GM10266 (cell line): Measurements from ENCODE around the gene BCL11B.

Source experiments
- DNase-seq: peaks from one replicate; pipeline ENCODE4 v3.0.0; 2012; ENCODE audit errors: extremely low spot score
- TF ChIP-seq, protein P1 (sequence below): IDR thresholded peaks from 2 replicates; pipeline ENCODE4 v1.5.1; 2012; ENCODE audit warnings: mild to moderate bottlenecking, low read depth; ENCODE audit not compliant: control insufficient read depth, insufficient read depth; ENCODE audit errors: missing control alignments

The BCL11B gene

DNA sequence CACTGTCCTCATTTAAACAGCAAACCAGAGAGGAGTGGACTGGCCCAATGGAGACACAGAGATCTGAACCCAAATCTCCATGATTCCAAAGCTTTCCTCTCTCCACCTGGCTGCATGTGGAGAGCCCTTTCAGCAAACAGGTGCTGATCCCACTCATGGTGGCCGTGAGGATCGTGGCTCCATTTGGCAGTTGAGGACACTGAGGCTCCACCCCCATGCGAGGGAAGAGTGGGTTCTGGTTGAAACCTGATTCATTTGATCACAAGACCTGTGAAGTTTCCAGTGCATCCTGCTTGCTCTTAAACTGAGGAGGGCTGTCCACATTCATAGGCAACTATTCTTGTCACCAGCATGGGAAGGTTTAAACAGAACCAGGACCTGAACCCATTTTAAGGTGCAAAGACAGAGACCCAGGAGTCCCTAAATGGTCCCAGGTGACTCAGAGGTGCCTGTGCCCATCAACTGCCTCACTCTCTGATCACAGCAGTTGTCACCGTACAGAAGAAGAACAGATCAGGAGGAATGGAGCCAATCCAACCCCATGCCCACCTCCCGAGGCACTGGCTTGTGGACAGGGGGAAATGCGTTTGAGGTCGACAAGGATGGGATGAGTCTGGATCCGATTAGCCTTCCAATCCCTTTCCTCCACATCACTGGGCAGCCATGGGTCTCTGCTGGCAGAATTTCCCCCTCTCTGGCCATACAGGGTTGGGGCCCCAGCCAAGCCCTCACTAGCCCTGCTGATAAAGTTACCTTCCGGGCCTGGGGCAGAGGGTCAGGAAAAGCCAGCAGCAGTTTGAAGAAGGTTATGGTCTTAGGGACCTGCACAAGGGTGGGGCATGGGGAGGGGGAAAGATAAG is 45.5 kb upstream of the BCL11B start:
- TF ChIP-seq, protein P1, sequence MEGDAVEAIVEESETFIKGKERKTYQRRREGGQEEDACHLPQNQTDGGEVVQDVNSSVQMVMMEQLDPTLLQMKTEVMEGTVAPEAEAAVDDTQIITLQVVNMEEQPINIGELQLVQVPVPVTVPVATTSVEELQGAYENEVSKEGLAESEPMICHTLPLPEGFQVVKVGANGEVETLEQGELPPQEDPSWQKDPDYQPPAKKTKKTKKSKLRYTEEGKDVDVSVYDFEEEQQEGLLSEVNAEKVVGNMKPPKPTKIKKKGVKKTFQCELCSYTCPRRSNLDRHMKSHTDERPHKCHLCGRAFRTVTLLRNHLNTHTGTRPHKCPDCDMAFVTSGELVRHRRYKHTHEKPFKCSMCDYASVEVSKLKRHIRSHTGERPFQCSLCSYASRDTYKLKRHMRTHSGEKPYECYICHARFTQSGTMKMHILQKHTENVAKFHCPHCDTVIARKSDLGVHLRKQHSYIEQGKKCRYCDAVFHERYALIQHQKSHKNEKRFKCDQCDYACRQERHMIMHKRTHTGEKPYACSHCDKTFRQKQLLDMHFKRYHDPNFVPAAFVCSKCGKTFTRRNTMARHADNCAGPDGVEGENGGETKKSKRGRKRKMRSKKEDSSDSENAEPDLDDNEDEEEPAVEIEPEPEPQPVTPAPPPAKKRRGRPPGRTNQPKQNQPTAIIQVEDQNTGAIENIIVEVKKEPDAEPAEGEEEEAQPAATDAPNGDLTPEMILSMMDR, result no peak
- DNase-seq, result no peak

DNA sequence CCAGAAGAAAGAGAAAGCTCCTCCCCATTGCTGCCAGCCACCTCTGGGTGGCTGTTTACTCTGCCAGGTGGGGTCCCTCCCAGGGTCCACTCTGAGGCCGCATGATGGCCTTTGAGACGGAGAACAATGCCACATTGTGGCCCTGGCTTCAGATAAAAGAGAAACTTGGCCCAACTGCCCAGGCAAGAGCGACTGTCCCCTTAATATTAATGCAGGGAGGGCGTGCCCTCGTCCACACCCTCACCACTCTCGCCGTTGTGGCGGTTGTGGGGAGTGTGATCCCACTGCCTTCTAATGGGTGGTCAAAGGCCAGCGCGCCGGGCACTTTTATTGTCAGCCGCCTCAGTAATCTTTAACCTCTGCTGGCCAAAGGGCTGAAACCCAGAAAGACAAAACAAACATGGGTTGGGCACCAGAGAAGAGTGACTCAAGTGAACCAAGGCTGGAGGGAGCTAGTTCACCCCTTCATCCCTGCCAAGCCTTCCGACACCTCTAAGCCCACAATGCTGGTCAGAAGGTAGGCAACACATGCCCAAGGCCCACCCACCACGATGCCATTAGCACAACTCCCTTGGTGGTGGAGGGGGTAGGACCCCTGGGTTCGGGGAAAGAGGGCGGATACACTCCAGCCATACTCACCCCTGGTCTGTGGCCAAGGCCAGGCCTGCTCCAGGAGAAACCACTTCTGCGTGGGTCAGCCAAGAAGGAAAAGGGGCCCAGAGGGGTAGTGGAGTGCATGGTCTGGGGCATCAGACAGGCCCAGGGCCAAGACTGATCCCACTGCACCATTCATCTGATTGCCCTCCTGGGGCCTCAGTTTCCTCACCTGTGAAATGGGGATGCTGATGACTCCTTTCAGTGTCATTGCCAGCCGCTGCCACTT is 44.5 kb upstream of the BCL11B start:
- TF ChIP-seq, protein P1, result no peak

DNA sequence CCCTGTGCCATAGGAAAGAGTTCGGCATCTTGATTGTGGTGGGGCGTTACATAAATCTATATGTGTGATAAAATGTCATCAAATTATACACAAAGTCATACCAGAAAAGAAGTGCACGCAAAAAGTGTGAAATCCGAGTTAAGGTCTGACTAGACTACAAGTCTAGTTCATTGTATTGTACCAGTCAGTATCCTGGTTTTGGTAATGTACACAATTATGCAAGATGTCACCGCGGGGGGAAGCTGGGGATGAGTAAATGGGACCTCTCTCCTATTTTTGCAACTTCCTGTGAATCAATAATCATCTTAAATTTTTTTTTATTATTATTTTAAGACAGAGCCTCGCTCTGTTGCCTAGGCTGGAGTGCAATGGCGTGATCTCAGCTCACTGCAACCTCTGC is 43.2 kb upstream of the BCL11B start:
- TF ChIP-seq, protein P1, result no peak
- no peak for DNase-seq

More for the DNA sequence above, 44.5 kb upstream of the BCL11B start:
- no peak for DNase-seq

DNA sequence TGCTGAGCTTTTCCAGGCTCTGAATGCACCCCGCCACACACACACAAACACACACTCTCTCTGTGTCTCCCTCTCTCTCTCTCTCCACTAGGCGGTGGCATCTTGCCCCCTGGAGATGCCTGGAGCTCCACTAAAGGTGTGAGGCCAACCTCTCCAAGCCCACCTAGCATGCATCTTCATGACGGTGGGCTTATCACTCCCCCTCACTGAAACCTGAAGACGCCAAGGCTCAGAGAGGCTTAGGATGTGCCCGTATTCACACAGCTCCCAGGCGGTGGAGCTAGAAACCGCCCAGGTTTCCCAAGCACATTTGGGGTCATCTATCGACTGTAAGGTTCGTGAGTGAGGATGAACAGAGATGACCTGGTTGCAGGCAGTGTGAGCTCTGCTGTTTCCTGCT is 42.6 kb upstream of the BCL11B start:
- DNase-seq, result no peak
- TF ChIP-seq, protein P1, result no peak

DNA sequence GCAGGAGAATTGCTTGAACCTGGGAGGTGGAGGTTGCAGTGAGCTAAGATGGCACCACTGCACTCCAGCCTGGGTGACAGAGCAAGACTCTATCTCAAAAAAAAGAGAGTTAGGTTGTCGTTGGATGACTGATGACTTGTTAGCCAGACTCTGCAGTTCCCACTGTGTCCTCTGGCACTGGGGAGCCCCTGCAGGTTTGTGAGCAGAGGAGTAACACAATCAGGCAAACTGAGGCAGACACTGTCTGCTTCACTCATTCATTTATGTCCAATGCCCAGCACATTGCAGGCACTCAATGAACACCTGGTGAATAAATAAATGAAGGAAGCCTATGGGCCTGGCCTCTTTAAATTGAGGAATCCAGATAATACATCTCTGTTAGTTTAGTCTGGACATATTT is 41.2 kb upstream of the BCL11B start:
- TF ChIP-seq, protein P1, result no peak

DNA sequence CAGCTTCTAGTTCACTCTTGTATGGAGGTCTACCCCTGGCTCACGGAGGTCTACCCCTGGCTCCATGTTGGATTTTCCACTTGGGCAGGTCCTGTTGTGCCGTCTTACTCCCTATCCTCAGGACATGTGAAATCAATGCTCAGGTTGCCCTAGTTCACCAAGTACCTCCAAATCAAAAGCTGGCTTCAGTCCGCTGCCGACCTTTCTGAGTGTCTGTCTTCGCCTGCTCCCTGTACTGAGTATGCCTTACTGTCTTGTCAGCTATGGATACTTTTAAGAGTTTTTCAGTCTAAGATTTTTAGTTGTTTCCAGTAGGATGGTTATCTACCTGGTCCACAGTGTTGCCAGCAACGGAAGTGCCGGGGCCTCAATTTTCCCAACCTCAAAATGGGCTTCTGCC is 40.1 kb upstream of the BCL11B start:
- TF ChIP-seq, protein P1, result no peak
- DNase-seq, result no peak

More for the DNA sequence above, 41.2 kb upstream of the BCL11B start:
- no peak for DNase-seq
